Testis (tissue), 3 donors: ENCODE results near the gene TMSB10. TPM values are rescaled to one million over a fixed set of nuclear protein-coding genes. Genes with fewer than 3 reads are reported as not detected.

Experiments
- DNase-seq: peaks from one replicate; pipeline ENCODE4 v3.0.0-alpha.2; 2019
- H3K27ac ChIP-seq, 2 donors: fragments of 200-600 bp; sonication (generic); one replicate each; pipeline ENCODE4 v1.5.1; 2019
- H3K27me3 ChIP-seq: fragments of 200-600 bp; sonication (generic); one replicate; pipeline ENCODE4 v1.5.1; 2019
- H3K36me3 ChIP-seq: fragments of 200-600 bp; sonication (generic); one replicate; pipeline ENCODE4 v1.5.1; 2017; ENCODE audit warnings: low read depth; ENCODE audit errors: missing control alignments
- H3K4me1 ChIP-seq: fragments of 200-600 bp; sonication (generic); one replicate; pipeline ENCODE4 v1.5.1; 2019
- H3K4me3 ChIP-seq, 2 donors: fragments of 200-600 bp; sonication (generic); one replicate each; pipeline ENCODE4 v1.5.1; 2017 to 2019
- H3K9me3 ChIP-seq: fragments of 200-600 bp; sonication (generic); one replicate; pipeline ENCODE4 v1.5.1; 2017
- POLR2A ChIP-seq: fragments of 450-650 bp; IDR thresholded peaks from one replicate; pipeline ENCODE4 v1.6.1; 2017; ENCODE audit warnings: antibody characterized with exemption, mild to moderate bottlenecking, moderate library complexity
- WGBS, 2 donors: methylation state at CpG; one replicate each; pipeline ENCODE4 v1.1.5; 2018; 5-methylcytosine and 5-hydroxymethylcytosine counted together
- intact Hi-C: fragments of 100-400 bp; cut with DNase I; formaldehyde crosslinking; loops from one replicate; pipeline ENCODE4 v1.15.1; 2023; ENCODE audit warnings: low total_unique reads
- polyA plus RNA-seq: library from polyadenylated mRNA; stranded (reverse); fragments of 350-450 nt; fragmentation: Illumina TruSeq; extraction: RNeasy Lipid Tissue Mini Kit (QIAGEN cat#74804); gene quantifications from one replicate; pipeline ENCODE4 v1.2.3, GENCODE V29; 2014; ENCODE audit warnings: low read depth, low replicate concordance; ENCODE audit not compliant: insufficient read depth
- total RNA-seq, 2 donors: library from RNA; depleted of rRNA; stranded (reverse); fragments of >200 nt; gene quantifications; one replicate each; pipeline ENCODE4 v1.2.3, GENCODE V29; 2016
- TF ChIP-seq, protein P1 (sequence below), 3 experiments: fragments of 450-650 bp in 2 of 3; fragments of 200-600 bp in 1 of 3; sonication (generic) in 1 of 3; IDR thresholded peaks; one replicate each; pipeline ENCODE4 v1.5.1; 2016 to 2019; ENCODE audit warnings: antibody characterized with exemption in 3 of 3, mild to moderate bottlenecking in 2 of 3, moderate library complexity in 1 of 3

TMSB10 gene
- total and polyA plus RNA-seq, 3 donors from 2014 or later = 1,824 to 3,571 (median 2,819) TPM

DNA sequence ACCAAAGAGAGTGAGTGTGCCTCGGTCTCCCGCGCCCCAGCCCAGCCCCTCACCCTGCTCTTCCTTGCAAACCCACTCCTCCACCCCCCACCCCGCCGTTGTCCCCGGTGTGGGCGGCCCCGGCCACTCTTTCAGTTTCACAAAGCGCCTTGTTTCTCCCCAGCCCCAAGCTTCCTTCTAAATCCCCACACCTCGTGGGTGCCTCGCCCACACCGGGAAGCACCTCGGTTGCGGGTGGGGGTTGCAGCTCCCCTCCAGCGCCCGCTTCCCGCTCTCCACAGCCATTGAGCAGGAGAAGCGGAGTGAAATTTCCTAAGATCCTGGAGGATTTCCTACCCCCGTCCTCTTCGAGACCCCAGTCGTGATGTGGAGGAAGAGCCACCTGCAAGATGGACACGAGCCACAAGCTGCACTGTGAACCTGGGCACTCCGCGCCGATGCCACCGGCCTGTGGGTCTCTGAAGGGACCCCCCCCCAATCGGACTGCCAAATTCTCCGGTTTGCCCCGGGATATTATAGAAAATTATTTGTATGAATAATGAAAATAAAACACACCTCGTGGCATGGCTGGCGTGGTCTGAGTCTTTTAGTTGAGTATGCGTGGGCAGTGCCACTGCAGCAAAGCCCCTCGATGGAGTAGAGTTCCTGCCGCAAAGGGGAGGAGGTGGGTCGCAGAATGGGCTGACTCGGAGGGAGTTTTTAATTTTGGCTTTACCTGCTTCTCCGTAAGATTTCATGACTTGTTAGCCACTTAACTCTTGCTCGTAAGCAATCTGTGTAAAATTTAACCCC, 848 bp downstream of the TMSB10 start:
- Histone ChIP-seq H3K27ac (peak overlapping the region; percentile 91 to 95), H3K4me1 (peaks cover 6% of the 10 kb centered on the region), H3K27me3 (no peaks in the 10 kb centered on the region), H3K36me3 (no peaks in the 10 kb centered on the region), H3K4me3 (peak overlapping the region; percentile 95 to 98), H3K9me3 (no peaks in the 10 kb centered on the region)
- no peak for TF ChIP-seq POLR2A
- TF ChIP-seq, protein P1, sequence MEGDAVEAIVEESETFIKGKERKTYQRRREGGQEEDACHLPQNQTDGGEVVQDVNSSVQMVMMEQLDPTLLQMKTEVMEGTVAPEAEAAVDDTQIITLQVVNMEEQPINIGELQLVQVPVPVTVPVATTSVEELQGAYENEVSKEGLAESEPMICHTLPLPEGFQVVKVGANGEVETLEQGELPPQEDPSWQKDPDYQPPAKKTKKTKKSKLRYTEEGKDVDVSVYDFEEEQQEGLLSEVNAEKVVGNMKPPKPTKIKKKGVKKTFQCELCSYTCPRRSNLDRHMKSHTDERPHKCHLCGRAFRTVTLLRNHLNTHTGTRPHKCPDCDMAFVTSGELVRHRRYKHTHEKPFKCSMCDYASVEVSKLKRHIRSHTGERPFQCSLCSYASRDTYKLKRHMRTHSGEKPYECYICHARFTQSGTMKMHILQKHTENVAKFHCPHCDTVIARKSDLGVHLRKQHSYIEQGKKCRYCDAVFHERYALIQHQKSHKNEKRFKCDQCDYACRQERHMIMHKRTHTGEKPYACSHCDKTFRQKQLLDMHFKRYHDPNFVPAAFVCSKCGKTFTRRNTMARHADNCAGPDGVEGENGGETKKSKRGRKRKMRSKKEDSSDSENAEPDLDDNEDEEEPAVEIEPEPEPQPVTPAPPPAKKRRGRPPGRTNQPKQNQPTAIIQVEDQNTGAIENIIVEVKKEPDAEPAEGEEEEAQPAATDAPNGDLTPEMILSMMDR (IDR thresholded peaks at IDR 0.05) = no peak
- WGBS, 2 donors = 1% methylated on average over 38 of the region's 38 CpGs
- peak; percentile 28 for DNase-seq
- intact Hi-C loops = no loop called here

GRCh38 chr2:84906900-84907714, 1.7 kb downstream of the TMSB10 start:
- peaks cover 6% of the 10 kb centered on the region for H3K4me1 ChIP-seq
- intact Hi-C loops = no loop called here
- no peaks in the 10 kb centered on the region for H3K27me3 ChIP-seq
- H3K4me3 ChIP-seq = peak overlapping the region; percentile 95 to 98
- 9 to 11% methylated on average over 15 of the region's 15 CpGs for WGBS, 2 donors
- DNase-seq = peak; percentile 70
- peak overlapping the region; percentile 91 to 95 for H3K27ac ChIP-seq
- H3K36me3 ChIP-seq = no peaks in the 10 kb centered on the region
- H3K9me3 ChIP-seq = no peaks in the 10 kb centered on the region
- TF ChIP-seq, protein P1 (IDR thresholded peaks at IDR 0.05) = no peak
- no peak for TF ChIP-seq POLR2A

DNA sequence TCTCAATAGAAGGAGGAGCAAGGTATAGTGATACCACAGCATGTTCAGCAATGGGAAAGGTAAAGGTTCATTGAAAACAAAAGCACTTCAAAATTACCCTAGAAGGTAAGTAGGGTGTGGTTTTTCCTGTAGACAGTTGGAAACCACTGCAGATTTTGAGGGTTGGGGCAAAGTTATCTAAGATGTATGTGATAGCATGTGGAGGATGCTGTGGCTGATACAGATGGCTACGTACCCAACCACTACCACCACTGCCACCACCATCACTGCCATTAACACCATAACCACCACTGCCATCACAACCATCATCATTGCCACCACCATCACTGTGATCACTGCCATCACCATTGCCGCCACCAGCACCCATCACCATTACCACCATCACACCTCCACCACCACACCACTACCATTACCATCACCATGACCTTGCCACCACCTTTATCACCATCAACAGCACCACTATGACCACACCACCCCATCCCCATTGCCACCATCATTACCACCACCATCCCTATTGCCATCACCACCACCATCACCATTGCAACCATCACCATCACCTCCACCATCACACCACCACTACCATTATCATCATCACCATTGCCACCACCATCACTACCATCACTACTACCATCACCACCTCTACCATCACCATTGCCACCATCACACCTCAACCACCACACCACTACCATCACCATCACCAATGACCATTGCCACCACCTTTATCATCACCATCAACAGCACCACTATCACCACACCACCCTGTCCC, 3.7 kb downstream of the TMSB10 start:
- intact Hi-C loops = no loop called here
- Histone ChIP-seq H3K9me3 (no peaks in the 10 kb centered on the region), H3K27ac (no peak overlapping the region), H3K36me3 (no peaks in the 10 kb centered on the region), H3K27me3 (no peaks in the 10 kb centered on the region), H3K4me3 (no peak overlapping the region), H3K4me1 (peaks cover 4% of the 10 kb centered on the region)
- TF ChIP-seq POLR2A = no peak
- TF ChIP-seq, protein P1 (IDR thresholded peaks at IDR 0.05) = no peak
- 91 to 93% methylated on average over 2 of the region's 2 CpGs for WGBS, 2 donors
- peak; percentile 9 for DNase-seq

DNA sequence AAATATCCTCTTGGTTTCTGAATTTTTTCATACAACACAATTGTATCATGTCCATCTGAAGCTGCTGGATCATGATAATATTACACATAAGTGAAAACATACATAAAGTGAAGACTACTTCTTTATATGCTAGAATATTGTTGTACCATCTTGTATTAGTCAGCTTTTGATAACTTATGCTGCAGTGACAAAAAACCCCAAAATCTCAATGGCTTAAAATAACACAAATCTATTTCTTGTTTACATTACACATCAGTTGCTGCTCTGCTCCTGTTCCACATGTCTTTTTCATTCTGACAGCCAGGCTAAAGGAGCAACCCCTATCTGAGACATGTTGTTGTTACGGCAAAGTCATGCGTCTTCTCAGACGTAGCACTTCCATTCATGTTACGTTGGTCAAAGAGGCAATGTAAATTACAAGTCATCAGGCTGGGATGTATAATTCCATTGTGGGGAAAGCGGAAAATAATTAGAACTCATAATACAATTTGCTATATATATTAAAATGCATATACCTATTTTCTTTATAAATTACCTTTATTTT, 5.8 kb downstream of the TMSB10 start:
- WGBS, 2 donors = 96 to 97% methylated on average over 5 of the region's 5 CpGs
- Histone ChIP-seq H3K36me3 (no peaks in the 10 kb centered on the region), H3K4me1 (no peaks in the 10 kb centered on the region), H3K9me3 (no peaks in the 10 kb centered on the region), H3K4me3 (no peak overlapping the region), H3K27me3 (no peaks in the 10 kb centered on the region), H3K27ac (no peak overlapping the region)
- DNase-seq = no peak
- intact Hi-C loops = no loop called here
- TF ChIP-seq, protein P1 (IDR thresholded peaks at IDR 0.05) = no peak
- TF ChIP-seq POLR2A = no peak
